ENCODE measurements around the gene CDRT4.

CDRT4 gene

DNA sequence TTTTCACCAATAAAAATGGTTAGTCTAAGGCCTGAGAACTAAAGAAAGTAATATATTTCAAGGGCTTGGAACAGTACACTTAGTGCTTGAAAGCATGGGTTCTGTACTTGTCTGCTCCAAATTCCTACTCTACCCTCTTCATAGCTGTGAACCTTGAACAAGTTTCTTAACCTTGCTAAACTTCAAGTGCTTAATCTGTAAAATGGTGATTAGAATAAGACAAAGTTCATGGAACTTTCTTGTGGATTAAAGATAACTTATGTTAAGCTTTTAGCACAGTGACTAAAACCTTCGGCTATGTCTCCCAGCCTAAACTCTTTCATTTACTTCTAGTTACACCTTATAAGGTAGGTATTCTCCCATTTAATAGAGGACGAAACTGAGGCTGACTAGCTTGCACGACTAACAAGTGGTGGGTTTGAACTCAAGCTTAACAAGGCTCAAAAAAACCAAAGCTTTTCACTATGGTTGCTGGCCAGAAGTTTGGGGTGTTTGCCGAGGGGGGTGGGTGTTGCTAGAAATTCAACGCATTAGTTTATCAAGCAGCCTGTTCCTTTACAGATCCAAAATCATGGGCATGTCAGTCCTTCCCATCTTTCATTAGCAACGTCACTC lies 28.8 kb downstream of the CDRT4 start:
- no peak for TF ChIP-seq GATA2 (IDR thresholded peaks at IDR 0.05; ENCODE audit: low read depth, low read length)
- no peak for TF ChIP-seq GATA3 (IDR thresholded peaks at IDR 0.05; ENCODE audit: low read depth, low read length)

DNA sequence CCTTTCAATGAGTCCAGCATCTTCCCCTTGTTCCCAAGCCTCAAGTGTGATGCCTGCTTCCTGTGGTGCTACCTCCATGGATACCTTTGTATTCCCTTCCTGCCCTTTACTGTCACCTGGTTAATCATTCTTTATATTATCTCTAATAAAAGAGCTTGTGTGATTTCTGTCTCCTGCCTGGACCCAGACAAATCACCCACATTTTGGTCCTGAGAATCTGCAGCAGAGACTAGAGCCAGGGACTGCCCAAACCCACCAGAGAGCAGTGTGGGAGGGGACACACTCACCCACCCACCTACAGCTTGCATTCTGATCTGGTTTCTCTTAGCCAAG lies 30.2 kb downstream of the CDRT4 start:
- no peak for TF ChIP-seq GATA3 (IDR thresholded peaks at IDR 0.05; ENCODE audit: low read depth, low read length)
- no peak for TF ChIP-seq GATA2 (IDR thresholded peaks at IDR 0.05; ENCODE audit: low read depth, low read length)

DNA sequence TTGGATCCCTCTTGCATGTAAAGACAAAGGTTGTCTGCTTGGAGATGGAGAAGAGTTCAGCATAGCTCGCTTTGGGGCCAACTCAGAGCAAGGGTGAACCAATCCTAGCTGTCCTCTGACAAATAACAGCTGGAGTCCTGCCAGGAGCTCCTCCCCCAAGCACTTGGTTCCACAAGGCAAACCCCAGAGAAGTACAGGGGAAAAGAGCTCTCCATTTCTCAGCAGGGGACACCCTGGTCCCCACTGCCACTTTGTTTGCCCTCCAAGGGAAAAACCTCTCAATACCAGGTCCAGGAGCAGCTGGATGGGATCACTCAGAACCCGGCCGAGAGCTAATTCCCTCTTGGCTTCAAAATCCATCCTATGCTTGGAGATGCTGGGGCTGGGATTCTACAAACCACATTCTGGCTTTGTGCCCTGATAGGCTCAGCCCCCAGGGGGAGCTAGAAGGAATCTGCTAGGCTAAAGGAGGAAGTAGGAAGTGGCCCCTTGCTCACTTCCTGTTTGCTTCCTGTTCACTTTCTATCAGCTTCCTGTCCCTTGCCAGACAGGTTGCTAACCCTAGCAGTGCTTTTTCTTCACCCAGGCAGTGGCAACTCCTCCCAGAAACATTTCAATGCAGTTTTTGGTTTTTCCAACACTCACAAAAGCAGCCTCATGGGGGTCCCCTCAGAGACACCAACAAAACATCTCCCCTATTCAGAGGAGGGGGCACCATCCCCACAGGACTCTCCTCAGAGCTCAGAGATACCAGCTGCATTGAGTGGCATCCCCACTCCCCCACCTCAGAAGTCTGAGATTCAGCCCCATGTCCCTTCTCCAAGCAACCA lies 30.7 kb downstream of the CDRT4 start:
- TF ChIP-seq GATA3 (IDR thresholded peaks at IDR 0.05; ENCODE audit: low read depth, low read length), result no peak
- no peak for TF ChIP-seq GATA2 (IDR thresholded peaks at IDR 0.05; ENCODE audit: low read depth, low read length)

DNA sequence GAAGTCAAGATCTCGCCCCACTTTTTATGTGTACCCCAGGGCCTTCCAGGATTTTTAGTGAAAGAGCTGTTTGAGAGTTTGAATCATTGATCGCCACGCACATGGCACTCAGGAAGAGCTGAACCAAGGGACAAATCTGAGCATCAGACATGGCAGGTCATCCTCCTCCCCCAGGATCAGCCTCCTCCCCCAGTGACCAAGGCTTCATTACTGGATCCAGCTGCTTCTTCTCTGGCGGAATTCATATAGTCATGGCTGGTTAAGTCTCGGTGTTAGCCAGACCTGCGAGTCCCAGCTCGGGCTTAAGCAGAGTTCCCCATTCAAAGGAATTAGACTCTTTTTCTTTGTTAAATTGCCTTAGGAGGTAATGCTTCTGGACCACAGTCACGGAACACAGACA lies 32.5 kb downstream of the CDRT4 start:
- TF ChIP-seq GATA3 (IDR thresholded peaks at IDR 0.05; ENCODE audit: low read depth, low read length) (no peak), GATA2 (IDR thresholded peaks at IDR 0.05; ENCODE audit: low read depth, low read length) (no peak)

DNA sequence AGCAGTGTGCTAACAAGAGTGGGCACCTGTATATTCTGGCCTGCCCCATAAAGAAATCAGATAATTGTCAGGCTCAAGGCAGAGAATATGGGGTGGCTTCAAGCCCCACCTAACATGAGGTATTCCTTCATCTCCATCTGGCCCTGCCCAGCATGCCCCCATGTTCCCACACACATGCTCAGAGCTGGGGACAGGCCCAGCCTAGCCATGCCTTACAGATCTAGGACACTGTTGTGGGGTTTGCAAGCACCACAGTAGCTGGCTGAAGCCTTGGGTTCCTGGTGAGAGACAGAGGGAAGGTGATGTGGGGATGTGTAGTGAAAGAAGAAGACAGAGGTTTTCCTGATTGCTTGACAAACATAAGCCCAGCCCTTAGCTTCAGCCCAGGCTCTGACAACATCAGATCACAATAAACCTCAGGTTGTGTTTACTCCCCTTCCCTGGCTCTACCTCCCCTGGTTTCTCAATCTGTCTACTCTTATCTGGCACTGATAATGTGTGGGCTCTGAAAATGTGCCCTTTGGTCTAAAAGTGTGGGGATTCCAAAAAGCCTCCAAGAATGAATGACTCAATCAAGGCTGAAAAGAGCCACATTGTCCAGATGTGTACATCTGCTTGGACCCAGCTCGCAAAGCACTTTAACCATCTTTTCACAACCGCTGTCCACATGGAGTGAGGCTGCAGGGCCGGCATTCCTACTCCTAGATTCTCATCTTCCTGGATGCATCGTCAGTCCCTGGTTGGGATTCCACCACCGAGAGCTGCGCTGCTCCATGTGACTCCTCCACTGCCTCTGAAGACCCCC lies 34.4 kb downstream of the CDRT4 start:
- TF ChIP-seq GATA3 (IDR thresholded peaks at IDR 0.05; ENCODE audit: low read depth, low read length) (no peak), GATA2 (IDR thresholded peaks at IDR 0.05; ENCODE audit: low read depth, low read length) (no peak)

DNA sequence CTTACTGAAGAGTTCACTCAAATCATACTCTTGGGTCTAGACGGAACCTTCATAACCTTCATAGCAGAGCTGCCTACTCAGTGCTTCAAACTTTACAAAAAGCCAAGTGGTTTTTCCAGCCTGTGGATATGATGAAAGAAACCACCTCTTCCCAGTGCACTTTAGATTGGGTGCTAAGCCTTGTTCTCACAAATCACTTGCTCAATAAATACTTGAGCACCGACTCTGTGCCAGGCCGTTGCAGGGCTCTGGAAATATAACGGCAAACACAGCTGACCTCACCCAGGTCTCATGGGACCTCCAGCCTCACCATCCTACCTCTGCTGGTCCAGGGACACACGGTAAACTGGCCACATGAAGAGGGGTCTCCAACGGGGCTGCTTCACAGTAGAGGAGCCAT lies 35.7 kb downstream of the CDRT4 start:
- TF ChIP-seq GATA3 (IDR thresholded peaks at IDR 0.05; ENCODE audit: low read depth, low read length) (no peak), GATA2 (IDR thresholded peaks at IDR 0.05; ENCODE audit: low read depth, low read length) (no peak)

DNA sequence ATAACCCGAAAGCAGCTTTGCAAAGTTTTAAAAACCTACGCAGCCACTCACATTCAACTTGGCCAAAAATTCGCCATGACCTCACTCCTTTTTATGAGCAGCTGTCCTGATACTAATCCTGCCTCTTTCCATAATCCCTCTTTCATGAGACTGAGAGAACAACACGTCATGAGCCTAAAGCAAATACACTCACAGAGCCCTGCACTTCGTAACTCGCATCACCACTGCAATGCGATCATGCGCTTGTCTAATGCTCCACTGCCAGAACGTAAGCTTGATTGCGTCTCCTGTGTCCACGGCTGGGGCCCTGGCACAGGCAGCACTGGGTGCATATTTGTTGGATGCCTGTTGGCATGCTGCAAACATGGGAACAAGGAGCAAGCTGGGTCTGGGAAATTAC lies 36.2 kb downstream of the CDRT4 start:
- TF ChIP-seq GATA3 (IDR thresholded peaks at IDR 0.05; ENCODE audit: low read depth, low read length) (no peak), GATA2 (IDR thresholded peaks at IDR 0.05; ENCODE audit: low read depth, low read length) (no peak)

DNA sequence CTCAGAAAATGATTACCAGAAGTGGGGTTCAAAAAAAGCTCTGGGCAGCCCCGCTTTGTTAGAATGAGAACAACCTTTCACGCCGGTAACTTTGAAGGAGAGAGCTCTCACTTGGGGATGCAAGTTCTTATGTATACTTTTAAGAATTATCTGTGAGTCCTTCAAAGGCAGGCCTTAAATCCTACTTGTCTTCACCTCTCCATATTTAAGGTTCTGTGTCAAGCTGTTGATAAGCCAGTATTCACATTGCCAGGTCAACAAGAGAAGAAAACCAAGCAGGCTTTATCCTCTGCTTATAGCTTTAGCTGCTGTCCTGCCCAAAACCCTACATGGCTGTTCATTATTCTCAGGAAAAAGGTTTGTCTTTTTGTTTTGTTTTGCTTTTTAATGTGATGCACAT lies 42.9 kb downstream of the CDRT4 start:
- no peak for TF ChIP-seq GATA3 (IDR thresholded peaks at IDR 0.05; ENCODE audit: low read depth, low read length)
- no peak for TF ChIP-seq GATA2 (IDR thresholded peaks at IDR 0.05; ENCODE audit: low read depth, low read length)

DNA sequence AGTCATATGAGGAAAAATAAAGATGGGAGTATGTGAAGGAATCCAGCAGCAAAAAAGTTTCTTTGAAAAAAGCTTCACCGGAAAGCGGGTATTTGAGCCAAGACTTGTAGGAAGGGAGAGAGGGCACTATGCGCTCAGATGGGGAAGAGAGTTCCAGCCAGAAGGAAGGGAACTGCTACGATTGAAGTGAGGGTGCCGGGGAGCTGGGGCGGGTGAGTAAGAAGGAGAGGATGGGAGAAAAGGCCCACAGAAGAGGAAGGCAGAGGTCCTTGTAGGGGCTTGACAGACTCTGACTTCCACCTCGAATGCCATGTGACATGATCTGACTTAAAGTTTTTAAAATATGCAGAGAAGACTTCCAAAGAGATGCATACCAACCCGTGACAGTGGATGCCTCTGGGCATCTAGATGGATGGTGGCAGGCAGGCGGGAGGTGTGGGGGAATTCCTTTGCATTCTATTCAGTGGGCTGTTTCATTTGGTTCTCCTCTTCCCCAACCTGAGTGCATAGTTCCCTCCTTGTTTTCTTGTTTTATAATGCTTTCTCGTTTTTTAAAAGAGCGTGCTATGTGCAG lies 44.9 kb downstream of the CDRT4 start:
- TF ChIP-seq GATA3 (IDR thresholded peaks at IDR 0.05; ENCODE audit: low read depth, low read length) (no peak), GATA2 (IDR thresholded peaks at IDR 0.05; ENCODE audit: low read depth, low read length) (no peak)

DNA sequence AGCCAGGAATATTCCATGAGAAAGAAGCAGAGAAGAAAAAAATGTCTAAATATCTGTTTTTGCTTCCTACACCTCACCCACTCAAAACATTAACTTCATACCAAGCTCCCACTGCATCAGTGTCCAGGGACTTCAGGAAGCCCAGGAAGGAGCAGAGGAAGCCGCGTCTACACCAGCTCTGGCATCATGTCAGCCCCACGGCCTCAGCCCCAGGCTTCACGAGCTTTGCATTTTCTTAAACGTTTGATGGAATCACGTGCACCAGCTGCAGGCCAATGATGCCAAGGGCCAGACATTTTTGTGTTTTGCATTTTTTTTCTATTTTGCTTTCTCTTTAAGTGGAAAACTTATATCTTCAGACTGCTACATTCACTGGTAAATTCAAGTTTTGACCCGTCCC lies 48.6 kb downstream of the CDRT4 start:
- TF ChIP-seq GATA2 (IDR thresholded peaks at IDR 0.05; ENCODE audit: low read depth, low read length) (no peak), GATA3 (IDR thresholded peaks at IDR 0.05; ENCODE audit: low read depth, low read length) (no peak)

DNA sequence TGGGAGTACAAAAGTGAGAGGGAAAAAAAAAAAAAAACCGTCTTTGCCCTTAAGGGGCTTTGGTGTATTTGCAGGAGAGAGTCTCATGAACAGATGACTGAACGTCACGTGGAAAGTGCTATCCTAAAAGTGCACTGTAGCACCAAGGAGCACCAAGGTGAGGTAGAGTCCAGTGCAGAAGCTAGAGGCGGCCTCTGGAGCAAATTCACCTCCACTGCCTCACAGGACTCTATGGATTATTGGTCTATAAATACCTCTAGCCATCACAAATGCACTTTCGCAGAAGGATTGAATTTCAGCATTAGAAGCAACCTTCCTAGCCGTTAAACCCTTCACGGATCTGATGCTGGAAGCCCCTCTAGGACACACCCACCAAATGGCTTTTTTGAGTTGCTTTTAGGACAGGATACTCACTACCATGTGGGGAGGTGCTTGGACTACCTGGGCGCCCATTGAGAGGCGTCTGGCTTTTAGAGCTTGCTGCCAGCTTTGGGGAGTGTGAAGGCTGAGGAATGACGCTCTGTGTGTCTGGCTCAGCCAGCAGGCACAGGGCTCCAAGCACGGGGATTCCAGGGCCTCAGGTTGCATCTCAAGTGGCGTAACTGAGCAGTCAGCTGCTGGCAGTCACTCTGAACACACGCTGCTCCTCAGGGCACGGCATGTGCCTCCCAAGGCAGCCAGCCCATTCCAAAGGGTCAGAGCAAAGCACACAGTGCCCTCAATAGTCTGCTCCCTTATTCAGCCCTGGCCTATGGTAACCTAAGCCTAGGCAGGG lies 52.7 kb downstream of the CDRT4 start:
- TF ChIP-seq GATA2 (IDR thresholded peaks at IDR 0.05; ENCODE audit: low read depth, low read length), result no peak
- no peak for TF ChIP-seq GATA3 (IDR thresholded peaks at IDR 0.05; ENCODE audit: low read depth, low read length)

DNA sequence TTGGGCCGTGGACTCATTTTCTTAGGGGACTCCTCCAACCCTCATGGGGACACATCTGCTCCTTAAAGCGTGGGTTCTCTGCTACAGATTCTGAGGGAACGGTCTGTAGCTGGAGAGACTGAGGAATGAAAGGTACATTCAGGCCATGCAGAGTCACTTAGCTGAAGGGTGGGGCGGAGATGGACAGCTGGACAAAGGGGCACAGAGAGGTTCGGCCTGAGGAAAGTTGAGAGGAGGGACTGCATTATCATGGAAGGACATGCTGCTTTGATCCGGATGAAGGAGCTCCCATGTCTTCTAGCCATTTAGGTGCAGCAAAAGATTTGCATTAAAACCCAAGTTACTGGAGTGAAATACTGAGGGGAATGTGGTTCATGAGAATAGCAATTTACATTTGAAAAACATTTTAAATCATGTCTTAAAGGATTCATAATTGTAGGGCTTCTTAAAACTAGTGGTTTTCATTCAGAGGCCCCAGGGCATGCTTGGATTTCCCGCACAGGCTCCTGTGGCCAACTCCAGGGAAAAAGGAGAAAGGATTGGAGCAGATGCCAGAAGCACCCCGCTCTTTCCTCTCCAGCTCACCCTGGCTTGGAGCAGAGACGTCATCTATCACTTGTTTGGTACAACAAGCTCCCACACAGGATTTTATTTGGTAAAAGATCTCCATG lies 54.2 kb downstream of the CDRT4 start:
- TF ChIP-seq GATA3 (IDR thresholded peaks at IDR 0.05; ENCODE audit: low read depth, low read length) (no peak), GATA2 (IDR thresholded peaks at IDR 0.05; ENCODE audit: low read depth, low read length) (no peak)

DNA sequence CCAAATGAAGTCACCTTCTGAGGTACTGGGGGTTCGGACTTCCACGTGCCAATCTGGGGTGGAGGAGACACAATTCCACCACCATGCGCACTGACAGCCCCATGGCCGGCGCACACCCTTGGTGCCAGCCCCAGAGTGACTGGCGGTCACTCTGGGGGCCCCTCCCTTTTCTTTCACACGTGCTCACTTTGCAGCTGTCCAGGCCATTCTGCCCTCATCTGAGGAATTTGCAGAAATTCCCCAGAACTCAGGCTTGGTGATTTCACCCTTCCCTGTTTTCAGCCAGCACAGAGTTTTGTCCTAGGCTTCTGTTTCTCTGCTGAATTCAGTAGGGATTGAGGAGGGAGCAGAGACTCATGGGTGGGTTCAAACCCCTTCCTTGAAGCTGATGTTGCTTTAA lies 54.8 kb downstream of the CDRT4 start:
- TF ChIP-seq GATA2 (IDR thresholded peaks at IDR 0.05; ENCODE audit: low read depth, low read length) (no peak), GATA3 (IDR thresholded peaks at IDR 0.05; ENCODE audit: low read depth, low read length) (no peak)

All from SH-SY5Y (cell line).